Measurements from ENCODE around the gene GOLT1A.

GOLT1A gene

GRCh38 chr1:204213668-204214662 is at the start of gene GOLT1A:
Gene GOLT1A (minus strand): TSS chr1:204213988. CDS start chr1:204213906, 82 bp downstream.
- peak; percentile 67 for DNase-seq

GRCh38 chr1:204263254-204263910 is 49.6 kb upstream of the GOLT1A start:
- peak; percentile 34 for DNase-seq

- DNase-seq = no peak
These were observed 48.9 kb upstream of the GOLT1A start for GRCh38 chr1:204262506-204263253.

- no peak for DNase-seq
These were observed 48.1 kb upstream of the GOLT1A start for GRCh38 chr1:204261746-204262505.

GRCh38 chr1:204261266-204261665 is 47.5 kb upstream of the GOLT1A start:
- no peak for DNase-seq

- DNase-seq = no peak
These were observed 46.9 kb upstream of the GOLT1A start for GRCh38 chr1:204260601-204261197.

- no peak for DNase-seq
These were observed 46.0 kb upstream of the GOLT1A start for GRCh38 chr1:204259782-204260181.

GRCh38 chr1:204259196-204259595 is 45.4 kb upstream of the GOLT1A start:
- no peak for DNase-seq

GRCh38 chr1:204258213-204259115 is 44.7 kb upstream of the GOLT1A start:
- peak; percentile 41 for DNase-seq

- DNase-seq = no peak
These were observed 43.7 kb upstream of the GOLT1A start for GRCh38 chr1:204257446-204257845.

GRCh38 chr1:204256531-204256930 is 42.7 kb upstream of the GOLT1A start:
- DNase-seq = no peak

GRCh38 chr1:204255966-204256365 is 42.2 kb upstream of the GOLT1A start:
- no peak for DNase-seq

- DNase-seq = no peak
These were observed 41.4 kb upstream of the GOLT1A start for GRCh38 chr1:204255225-204255624.

- DNase-seq = no peak
These were observed 40.4 kb upstream of the GOLT1A start for GRCh38 chr1:204254031-204254661.

GRCh38 chr1:204251926-204252689 is 38.3 kb upstream of the GOLT1A start:
- DNase-seq = no peak

- no peak for DNase-seq
These were observed 37.5 kb upstream of the GOLT1A start for GRCh38 chr1:204251286-204251685.

- DNase-seq = no peak
These were observed 36.7 kb upstream of the GOLT1A start for GRCh38 chr1:204250428-204251030.

- no peak for DNase-seq
These were observed 36.1 kb upstream of the GOLT1A start for GRCh38 chr1:204249736-204250427.

- no peak for DNase-seq
These were observed 35.2 kb upstream of the GOLT1A start for GRCh38 chr1:204248954-204249353.

All from hematopoietic multipotent progenitor cell treated with erythropoietin and hydrocortisone succinate and interleukin-3 and kit ligand, for 8 days (in vitro differentiated cells).